Erythroblast (primary cell): ENCODE data around the gene WSCD2.

Experiments
- GATA1 ChIP-seq: IDR thresholded peaks from 2 replicates; pipeline ENCODE4 v1.6.1; 2011; ENCODE audit warnings: low read depth, mild to moderate bottlenecking, control low read depth, low read length, moderate library complexity
- POLR2A ChIP-seq: IDR thresholded peaks from 2 replicates; pipeline ENCODE4 v1.6.1; 2011; ENCODE audit warnings: mild to moderate bottlenecking, low read length

DNA sequence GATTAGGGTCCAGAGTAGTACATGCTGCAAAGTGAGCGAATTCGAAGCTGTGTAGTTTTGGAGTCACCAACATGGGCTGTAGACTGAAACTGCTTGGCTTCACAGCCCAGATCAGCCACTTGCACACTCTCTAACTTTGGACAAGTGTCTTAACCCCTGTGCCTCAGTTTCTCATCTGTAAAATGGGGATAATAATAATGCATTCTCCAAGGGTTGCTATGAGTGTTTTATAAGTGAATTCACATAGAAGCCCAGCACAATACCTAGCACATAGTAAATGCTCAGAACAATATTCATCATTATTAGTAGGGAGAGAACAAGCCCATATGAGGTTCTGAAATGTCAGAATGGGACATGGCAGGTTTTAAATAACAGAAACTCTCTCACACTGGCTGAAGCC is 10.4 kb downstream of the WSCD2 start:
- TF ChIP-seq GATA1 = no peak
- no peak for TF ChIP-seq POLR2A
